Parathyroid adenoma (tissue), 2 donors: ENCODE results near the gene SLC16A2.

Experiments used
- H2AFZ ChIP-seq: fragments of 300-600 bp; sonication (generic); one replicate; pipeline ENCODE4 v1.7.0; 2017; ENCODE audit warnings: antibody characterized with exemption, mild to moderate bottlenecking
- H3K27ac ChIP-seq: fragments of 300-600 bp; sonication (generic); one replicate; pipeline ENCODE4 v1.7.0; 2017
- H3K27me3 ChIP-seq: fragments of 300-600 bp; sonication (generic); one replicate; pipeline ENCODE4 v1.7.0; 2017; ENCODE audit warnings: low read length; ENCODE audit not compliant: control insufficient read depth, insufficient read depth
- H3K36me3 ChIP-seq: fragments of 300-600 bp; sonication (generic); one replicate; pipeline ENCODE4 v1.7.0; 2017; ENCODE audit warnings: low read length; ENCODE audit not compliant: control insufficient read depth, insufficient read depth
- H3K4me1 ChIP-seq: fragments of 300-600 bp; sonication (generic); one replicate; pipeline ENCODE4 v1.7.0; 2017; ENCODE audit warnings: control low read depth
- H3K4me2 ChIP-seq: fragments of 300-600 bp; sonication (generic); one replicate; pipeline ENCODE4 v1.7.0; 2017; ENCODE audit warnings: low read length
- H3K4me3 ChIP-seq: fragments of 300-600 bp; sonication (generic); one replicate; pipeline ENCODE4 v1.7.0; 2017; ENCODE audit warnings: low read depth, low read length
- H3K79me2 ChIP-seq: fragments of 300-600 bp; sonication (generic); one replicate; pipeline ENCODE4 v1.7.0; 2017; ENCODE audit warnings: control low read depth
- H3K9ac ChIP-seq: fragments of 300-600 bp; sonication (generic); one replicate; pipeline ENCODE4 v1.7.0; 2017; ENCODE audit warnings: mild to moderate bottlenecking
- H3K9me3 ChIP-seq: fragments of 300-600 bp; sonication (generic); one replicate; pipeline ENCODE4 v1.7.0; 2017; ENCODE audit warnings: low read length; ENCODE audit not compliant: control insufficient read depth
- CTCF ChIP-seq: fragments of 300-600 bp; sonication (generic); IDR thresholded peaks from one replicate; pipeline ENCODE4 v1.7.0; 2017; ENCODE audit warnings: antibody characterized with exemption, mild to moderate bottlenecking
- donor health status: primary hyperparathyroidism.

The SLC16A2 gene

GRCh38 chrX:74536152-74536831 lies 115.0 kb downstream of the SLC16A2 start:
- Histone ChIP-seq H3K9me3 (no peaks in the 10 kb centered on the region), H3K4me3 (peak overlapping the region; percentile 60), H3K27me3 (no peaks in the 10 kb centered on the region), H3K4me1 (peaks cover 3% of the 10 kb centered on the region), H3K4me2 (peak overlapping the region; percentile 75), H3K79me2 (no peaks in the 10 kb centered on the region), H2AFZ (peak overlapping the region; percentile 93), H3K9ac (peak overlapping the region; percentile 72), H3K27ac (peak overlapping the region; percentile 92), H3K36me3 (no peaks in the 10 kb centered on the region)
- peak; percentile 31 for TF ChIP-seq CTCF

- H3K4me1 ChIP-seq = peaks cover 3% of the 10 kb centered on the region
- peak overlapping the region; percentile 92 for H3K27ac ChIP-seq
- no peak for TF ChIP-seq CTCF
- no peaks in the 10 kb centered on the region for H3K79me2 ChIP-seq
- no peaks in the 10 kb centered on the region for H3K27me3 ChIP-seq
- peak overlapping the region; percentile 60 for H3K4me3 ChIP-seq
- peak overlapping the region; percentile 93 for H2AFZ ChIP-seq
- H3K36me3 ChIP-seq = no peaks in the 10 kb centered on the region
- H3K9me3 ChIP-seq = no peaks in the 10 kb centered on the region
- H3K4me2 ChIP-seq = peak overlapping the region; percentile 75
- peak overlapping the region; percentile 72 for H3K9ac ChIP-seq
Measured at GRCh38 chrX:74536832-74537371, 115.6 kb downstream of the SLC16A2 start.

GRCh38 chrX:74540635-74541249 lies 119.4 kb downstream of the SLC16A2 start:
- no peaks in the 10 kb centered on the region for H3K9me3 ChIP-seq
- H3K27me3 ChIP-seq = no peaks in the 10 kb centered on the region
- no peak for TF ChIP-seq CTCF
- H3K79me2 ChIP-seq = no peaks in the 10 kb centered on the region
- H3K27ac ChIP-seq = no peak overlapping the region
- peaks cover 3% of the 10 kb centered on the region for H3K4me1 ChIP-seq
- H3K4me3 ChIP-seq = no peak overlapping the region
- no peak overlapping the region for H2AFZ ChIP-seq
- no peak overlapping the region for H3K4me2 ChIP-seq
- no peaks in the 10 kb centered on the region for H3K36me3 ChIP-seq
- no peak overlapping the region for H3K9ac ChIP-seq

GRCh38 chrX:74545880-74546523 lies 124.7 kb downstream of the SLC16A2 start:
- Histone ChIP-seq H3K36me3 (no peaks in the 10 kb centered on the region), H3K4me3 (no peak overlapping the region), H3K27me3 (no peaks in the 10 kb centered on the region)

More at GRCh38 chrX:74545880-74546523, 124.7 kb downstream of the SLC16A2 start:
- Histone ChIP-seq H3K9ac (no peak overlapping the region), H2AFZ (no peak overlapping the region), H3K9me3 (no peaks in the 10 kb centered on the region), H3K4me2 (no peak overlapping the region), H3K27ac (no peak overlapping the region), H3K4me1 (no peaks in the 10 kb centered on the region), H3K79me2 (no peaks in the 10 kb centered on the region)
- no peak for TF ChIP-seq CTCF
